Muscle layer of colon (tissue), 2 donors: ENCODE measurements around the gene GNAS-AS1.

Source experiments
- H3K27ac ChIP-seq: one replicate; pipeline ENCODE4 v1.7.0; 2013; ENCODE audit warnings: low read depth, mild to moderate bottlenecking, low read length, moderate library complexity
- H3K27me3 ChIP-seq, 2 donors: one replicate each; pipeline ENCODE4 v1.7.0; 2013; ENCODE audit warnings: low read length in 2 of 2, mild to moderate bottlenecking in 2 of 2; ENCODE audit not compliant: insufficient read depth in 2 of 2, control insufficient read depth in 1 of 2
- H3K36me3 ChIP-seq: one replicate; pipeline ENCODE4 v1.7.0; 2013; ENCODE audit warnings: mild to moderate bottlenecking, low read length; ENCODE audit not compliant: insufficient read depth
- H3K4me1 ChIP-seq: one replicate; pipeline ENCODE4 v1.7.0; 2013; ENCODE audit warnings: mild to moderate bottlenecking, low read length; ENCODE audit not compliant: insufficient read depth
- H3K4me3 ChIP-seq, 2 donors: one replicate each; pipeline ENCODE4 v1.7.0; 2013; ENCODE audit warnings: low read length in 2 of 2, low read depth in 1 of 2, mild to moderate bottlenecking in 1 of 2, moderate library complexity in 1 of 2
- H3K9ac ChIP-seq: one replicate; pipeline ENCODE4 v1.7.0; 2013; ENCODE audit warnings: low read length
- H3K9me3 ChIP-seq: one replicate; pipeline ENCODE4 v1.7.0; 2013; ENCODE audit warnings: mild to moderate bottlenecking, low read length
- donor health status: abdominal sarcoma.
- donor health status: Adenocarcinoma of cecum.

Gene GNAS-AS1

DNA sequence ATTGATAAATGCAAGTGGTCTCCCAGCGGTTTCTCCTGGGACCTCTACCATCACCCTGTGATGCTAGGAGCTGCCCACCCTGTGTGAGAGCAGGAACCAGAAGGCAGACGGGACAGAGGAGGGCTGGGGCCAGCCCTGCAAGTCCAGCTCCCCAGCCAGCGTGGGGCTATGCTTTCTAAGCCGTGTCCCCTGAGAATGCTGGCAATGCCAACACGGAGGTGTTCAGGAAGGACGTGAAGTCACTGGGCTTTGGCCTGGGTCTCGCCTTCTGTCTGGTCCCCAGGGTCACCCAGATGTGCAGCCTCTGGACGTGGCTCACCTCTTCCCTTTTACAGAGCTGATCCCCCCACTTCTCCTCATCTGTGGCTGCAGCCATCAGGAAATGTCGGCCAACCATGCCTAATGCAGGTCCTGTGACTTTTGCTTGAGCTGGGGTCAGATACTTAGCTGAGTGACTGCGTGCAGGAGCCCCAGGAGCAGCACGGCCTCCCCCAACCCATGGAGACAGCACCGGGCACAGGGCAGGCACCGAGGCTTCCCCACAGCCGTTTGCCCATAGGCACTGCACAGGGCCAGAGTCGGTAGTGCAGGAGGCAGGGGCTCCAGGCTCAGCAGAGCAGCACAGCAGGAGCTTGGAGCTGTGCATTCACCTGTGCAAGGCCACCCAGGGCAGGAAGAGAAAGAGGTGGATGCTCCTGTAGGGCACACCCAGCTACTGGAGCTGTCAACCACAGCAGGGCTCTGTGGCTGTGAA is 66.2 kb downstream of the GNAS-AS1 start:
- no peaks in the 10 kb centered on the region for H3K27me3 ChIP-seq
- H3K4me3 ChIP-seq: no peak overlapping the region
- H3K4me1 ChIP-seq: no peaks in the 10 kb centered on the region
- H3K9me3 ChIP-seq: no peaks in the 10 kb centered on the region
- H3K9ac ChIP-seq: no peak overlapping the region
- no peaks in the 10 kb centered on the region for H3K36me3 ChIP-seq
- no peak overlapping the region for H3K27ac ChIP-seq

DNA sequence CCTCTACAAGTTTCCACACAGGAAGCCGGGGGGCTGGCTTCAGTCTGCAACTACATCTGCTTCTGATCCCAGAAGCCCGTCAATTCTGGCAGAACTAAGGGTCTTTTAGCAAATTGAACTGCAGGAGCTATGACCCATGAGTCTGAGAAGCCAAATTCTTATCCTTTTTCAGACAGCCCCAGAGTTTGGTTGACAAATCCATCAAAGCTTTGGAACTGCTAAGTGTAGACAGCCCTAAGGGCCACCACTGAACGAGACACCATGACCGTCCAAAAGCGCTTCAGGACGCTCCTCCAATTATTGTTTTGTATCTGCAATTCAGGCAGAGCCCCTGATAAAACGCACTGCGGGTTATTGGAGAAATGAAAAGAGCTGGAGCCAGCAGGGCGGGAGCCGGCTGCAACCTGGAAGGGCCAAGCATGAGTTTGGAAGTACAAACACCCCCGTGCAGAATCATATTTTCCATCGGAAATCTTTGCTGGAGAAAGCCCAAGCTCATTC is 67.1 kb downstream of the GNAS-AS1 start:
- H3K9ac ChIP-seq: no peak overlapping the region
- H3K36me3 ChIP-seq: no peaks in the 10 kb centered on the region
- H3K27ac ChIP-seq: no peak overlapping the region
- no peaks in the 10 kb centered on the region for H3K4me1 ChIP-seq
- H3K4me3 ChIP-seq: no peak overlapping the region
- no peaks in the 10 kb centered on the region for H3K27me3 ChIP-seq
- no peaks in the 10 kb centered on the region for H3K9me3 ChIP-seq

DNA sequence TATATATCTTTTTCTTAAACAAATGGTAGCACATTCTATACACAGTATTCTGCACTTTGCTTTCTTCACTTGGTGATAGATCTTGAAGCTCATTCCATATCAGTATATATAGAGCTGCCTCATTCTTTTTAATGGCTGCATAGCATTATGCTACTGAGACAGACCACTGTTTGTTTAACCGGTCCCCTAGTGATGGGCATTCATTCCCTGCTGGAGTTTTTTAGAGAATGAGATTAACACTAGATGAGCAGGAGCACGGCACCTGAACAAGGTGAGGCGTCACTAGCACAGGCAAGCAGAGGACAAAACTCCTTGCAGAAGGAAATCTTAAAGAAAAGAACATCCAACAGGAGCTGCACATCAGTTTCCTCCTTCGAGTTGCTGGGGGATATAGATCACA is 69.6 kb downstream of the GNAS-AS1 start:
- Histone ChIP-seq H3K4me3 (no peak overlapping the region), H3K4me1 (no peaks in the 10 kb centered on the region), H3K9ac (no peak overlapping the region), H3K9me3 (no peaks in the 10 kb centered on the region), H3K27me3 (no peaks in the 10 kb centered on the region), H3K27ac (no peak overlapping the region), H3K36me3 (no peaks in the 10 kb centered on the region)

DNA sequence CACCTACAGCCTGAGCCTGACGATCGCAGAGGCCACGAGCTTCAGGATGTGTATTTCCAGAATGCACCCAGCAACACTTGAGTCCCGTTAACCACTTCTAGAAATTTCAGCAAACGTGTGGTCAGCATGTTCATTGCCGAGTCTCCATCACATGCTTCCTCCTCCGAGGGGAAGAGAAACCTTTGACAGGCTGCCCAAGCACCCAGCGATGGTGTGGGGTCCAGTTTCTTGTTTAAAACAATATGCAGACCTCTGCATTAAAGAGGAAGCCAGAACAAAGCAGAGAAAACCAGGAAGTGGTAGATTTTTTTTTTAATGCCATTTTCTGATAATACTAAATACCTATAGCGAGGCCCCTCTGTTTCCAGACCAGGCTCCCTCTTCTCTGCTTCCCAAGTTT is 71.9 kb downstream of the GNAS-AS1 start:
- Histone ChIP-seq H3K4me1 (no peaks in the 10 kb centered on the region), H3K36me3 (no peaks in the 10 kb centered on the region), H3K27ac (no peak overlapping the region), H3K4me3 (no peak overlapping the region), H3K9ac (no peak overlapping the region), H3K27me3 (no peaks in the 10 kb centered on the region), H3K9me3 (no peaks in the 10 kb centered on the region)

DNA sequence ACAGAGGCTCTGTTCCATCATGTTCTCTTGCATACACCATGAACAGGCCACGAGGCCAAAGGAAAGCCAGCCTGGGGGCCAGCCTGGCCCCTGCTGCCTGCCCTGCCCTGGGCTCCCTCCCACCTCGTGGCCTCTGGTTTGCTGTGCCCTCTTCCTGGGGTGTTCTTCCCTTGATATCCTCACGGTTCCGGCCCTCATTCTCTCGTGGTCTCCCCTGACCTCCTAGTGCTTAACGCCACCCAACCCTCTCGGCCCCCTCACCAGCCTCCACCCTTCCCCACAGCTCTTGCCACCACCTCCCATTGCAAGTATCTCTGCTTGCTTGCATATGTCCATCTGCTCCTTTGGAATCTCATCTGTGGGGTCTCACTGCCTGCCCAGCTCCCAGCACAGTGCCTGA is 73.0 kb downstream of the GNAS-AS1 start:
- no peaks in the 10 kb centered on the region for H3K27me3 ChIP-seq
- H3K9me3 ChIP-seq: no peaks in the 10 kb centered on the region
- no peak overlapping the region for H3K9ac ChIP-seq
- no peaks in the 10 kb centered on the region for H3K4me1 ChIP-seq
- no peak overlapping the region for H3K4me3 ChIP-seq
- no peak overlapping the region for H3K27ac ChIP-seq
- no peaks in the 10 kb centered on the region for H3K36me3 ChIP-seq

DNA sequence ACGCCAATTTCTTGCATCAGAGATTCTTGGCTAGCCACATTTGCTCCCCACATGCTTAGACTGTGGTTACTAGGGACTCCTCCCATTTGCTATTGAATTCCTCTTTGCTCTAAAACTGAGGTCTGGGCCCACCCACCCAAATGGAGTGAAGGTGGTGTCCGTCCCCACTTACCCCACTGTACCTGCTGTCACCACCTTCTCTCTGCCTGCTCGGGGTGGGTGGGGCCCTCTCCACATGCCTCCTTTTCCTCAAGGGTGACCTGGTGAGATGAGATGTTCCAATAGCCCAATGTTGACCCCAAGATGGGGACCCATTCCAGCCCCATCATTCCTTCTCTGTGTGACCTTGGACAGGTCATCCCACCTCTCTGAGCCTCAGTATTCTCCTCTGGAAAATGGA is 74.6 kb downstream of the GNAS-AS1 start:
- Histone ChIP-seq H3K9ac (no peak overlapping the region), H3K4me3 (no peak overlapping the region), H3K4me1 (no peaks in the 10 kb centered on the region), H3K27ac (no peak overlapping the region), H3K27me3 (no peaks in the 10 kb centered on the region), H3K9me3 (no peaks in the 10 kb centered on the region), H3K36me3 (no peaks in the 10 kb centered on the region)

DNA sequence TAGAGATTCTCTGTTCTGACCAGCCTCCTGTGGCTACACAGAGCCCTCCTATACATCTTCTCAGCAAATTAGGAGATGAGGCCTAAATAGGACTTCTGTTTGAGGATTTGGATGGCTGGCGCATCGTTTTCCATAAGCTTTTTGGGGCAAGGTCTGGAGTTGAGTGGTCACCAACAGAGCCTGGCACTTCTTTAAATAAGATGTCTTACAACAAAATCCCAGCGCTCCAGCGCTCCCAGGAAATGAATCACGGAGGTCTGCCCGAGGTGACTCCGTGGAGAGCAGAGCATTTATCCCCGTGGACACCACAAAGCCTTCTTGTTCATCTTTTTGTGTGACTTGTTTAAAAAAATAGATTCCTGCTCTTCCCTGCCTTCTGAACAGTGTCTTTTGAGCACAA is 75.3 kb downstream of the GNAS-AS1 start:
- Histone ChIP-seq H3K36me3 (no peaks in the 10 kb centered on the region), H3K27ac (no peak overlapping the region), H3K9me3 (no peaks in the 10 kb centered on the region), H3K27me3 (no peaks in the 10 kb centered on the region), H3K4me3 (no peak overlapping the region), H3K4me1 (no peaks in the 10 kb centered on the region), H3K9ac (no peak overlapping the region)

DNA sequence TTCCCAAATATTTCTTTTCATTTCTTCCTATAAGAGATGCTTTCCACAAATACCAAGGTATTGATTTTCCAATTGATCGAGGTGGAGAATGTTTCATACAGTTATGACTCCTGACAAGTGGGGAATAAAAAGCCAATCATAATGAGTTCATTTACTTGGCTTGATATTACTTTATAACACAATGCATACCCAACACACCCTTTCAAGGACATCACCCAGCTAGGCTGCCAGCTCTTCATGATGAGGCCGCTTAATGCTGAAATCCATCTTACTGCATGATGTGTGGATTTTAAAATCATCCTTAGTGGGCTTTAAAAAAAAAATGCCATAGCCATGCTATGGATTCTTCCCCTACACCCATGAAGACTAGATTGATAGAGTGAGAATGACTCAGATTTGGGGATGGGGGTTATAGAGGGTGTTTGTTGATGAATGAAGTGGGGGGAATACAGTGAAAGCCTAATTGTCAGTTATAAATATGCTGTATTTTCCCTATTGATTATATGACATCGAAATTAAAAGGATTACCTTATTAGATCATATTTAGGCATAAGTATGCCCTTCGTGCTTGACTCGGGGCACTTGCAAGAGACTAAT is 75.9 kb downstream of the GNAS-AS1 start:
- no peak overlapping the region for H3K9ac ChIP-seq
- no peak overlapping the region for H3K27ac ChIP-seq
- no peak overlapping the region for H3K4me3 ChIP-seq
- H3K36me3 ChIP-seq: no peaks in the 10 kb centered on the region
- no peaks in the 10 kb centered on the region for H3K9me3 ChIP-seq
- H3K27me3 ChIP-seq: no peaks in the 10 kb centered on the region
- H3K4me1 ChIP-seq: no peaks in the 10 kb centered on the region

DNA sequence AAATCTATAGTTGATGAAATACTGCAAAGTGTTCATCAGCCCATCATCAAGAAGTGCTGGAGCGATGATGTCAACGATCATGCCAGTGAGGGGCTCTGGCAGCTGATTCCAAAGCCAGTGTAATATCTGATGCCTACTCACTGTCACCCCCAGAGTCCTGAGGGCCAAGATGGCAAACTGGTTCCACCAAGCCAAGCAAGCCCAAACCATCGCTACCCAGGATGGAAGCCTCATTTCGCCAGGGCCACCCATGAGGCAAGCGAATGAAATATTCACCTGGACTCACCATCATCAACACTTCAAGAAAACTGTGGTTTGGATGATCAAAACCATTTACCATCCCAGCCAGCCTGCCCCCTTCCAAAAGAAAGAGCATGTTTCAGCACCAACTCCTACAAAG is 76.5 kb downstream of the GNAS-AS1 start:
- Histone ChIP-seq H3K9me3 (no peaks in the 10 kb centered on the region), H3K4me1 (no peaks in the 10 kb centered on the region), H3K9ac (no peak overlapping the region), H3K4me3 (no peak overlapping the region), H3K27ac (no peak overlapping the region), H3K36me3 (no peaks in the 10 kb centered on the region), H3K27me3 (no peaks in the 10 kb centered on the region)

DNA sequence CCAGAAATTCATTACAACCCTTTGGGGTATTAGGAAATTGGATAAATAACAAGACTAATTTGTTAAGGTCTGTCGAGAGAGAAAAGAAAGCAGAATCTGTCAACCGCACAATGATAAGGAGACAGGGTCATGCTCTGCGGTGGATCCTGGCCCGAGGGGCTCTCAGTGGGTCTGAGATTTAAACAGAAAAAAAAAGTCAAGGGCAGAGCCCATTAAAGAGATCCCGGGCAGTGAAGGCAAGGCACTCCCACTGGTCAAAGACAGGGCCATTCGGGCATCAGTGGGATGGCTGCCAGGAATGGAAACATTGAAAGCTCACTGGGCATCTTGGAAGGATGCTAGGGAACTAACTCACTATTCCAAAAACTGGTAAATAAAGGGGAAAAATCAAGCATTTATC is 77.9 kb downstream of the GNAS-AS1 start:
- H3K4me3 ChIP-seq: no peak overlapping the region
- H3K36me3 ChIP-seq: no peaks in the 10 kb centered on the region
- no peaks in the 10 kb centered on the region for H3K27me3 ChIP-seq
- no peak overlapping the region for H3K9ac ChIP-seq
- no peaks in the 10 kb centered on the region for H3K9me3 ChIP-seq
- H3K27ac ChIP-seq: no peak overlapping the region
- H3K4me1 ChIP-seq: no peaks in the 10 kb centered on the region
